Caco-2 (cell line): ENCODE data around the gene GHITM. TPM values are rescaled to one million over a fixed set of nuclear protein-coding genes. Genes with fewer than 3 reads are reported as not detected.

ENCODE experiments used
- BruUV-seq: library from RNA; stranded (reverse); fragments of 400-500 nt; replicated peaks from 2 replicates; lab custom pipeline; 2021; lab: Mats Ljungman, UMichigan
- CTCF ChIA-PET: fragments of 300-600 bp; sonication (Branson Sonifier 250); formaldehyde crosslinking; loops from one replicate; lab custom pipeline; 2022; ENCODE audit warnings: antibody characterized with exemption; lab: Charles Lee
- POLR2A ChIA-PET: fragments of 300-600 bp; sonication (Branson Sonifier 250); formaldehyde crosslinking; loops from one replicate; lab custom pipeline; 2022; ENCODE audit warnings: antibody characterized with exemption; lab: Charles Lee
- DNase-seq, 2 experiments: peaks; one replicate each; pipeline versions ENCODE4 v3.0.0 to v3.0.0-alpha.2; 2020 to 2022
- H3K27me3 ChIP-seq: replicated peaks from 2 replicates; pipeline ENCODE4 v1.6.0; 2011; ENCODE audit warnings: low read length; ENCODE audit not compliant: control insufficient read depth, insufficient read depth
- H3K36me3 ChIP-seq: 2 replicates; pipeline ENCODE4 v1.5.1; 2011; ENCODE audit warnings: low read length; ENCODE audit not compliant: control insufficient read depth, insufficient read depth
- H3K4me1 ChIP-seq: fragments of 250-450 bp; sonication (Bioruptor Pico); 2 replicates; pipeline ENCODE4 v1.5.1; 2020; ENCODE audit warnings: mild to moderate bottlenecking
- H3K4me3 ChIP-seq: 2 replicates; pipeline ENCODE4 v1.5.1; 2011; ENCODE audit warnings: low read depth, mild to moderate bottlenecking, control low read depth, low read length
- H3K9me3 ChIP-seq: fragments of 250-450 bp; sonication (Bioruptor Pico); 2 replicates; pipeline ENCODE4 v1.5.1; 2020; ENCODE audit warnings: mild to moderate bottlenecking, moderate library complexity
- H3K27ac Mint-ChIP-seq: one replicate; pipeline ENCODE4 v1.8.0; 2022; ENCODE audit warnings: mixed read lengths; ENCODE audit not compliant: unreplicated experiment
- H3K27me3 Mint-ChIP-seq: one replicate; pipeline ENCODE4 v1.8.0; 2022; ENCODE audit warnings: mixed read lengths; ENCODE audit not compliant: insufficient read depth, unreplicated experiment
- H3K36me3 Mint-ChIP-seq: one replicate; pipeline ENCODE4 v1.8.0; 2022; ENCODE audit warnings: mild to moderate bottlenecking, mixed read lengths; ENCODE audit not compliant: insufficient read depth, unreplicated experiment
- H3K4me1 Mint-ChIP-seq: one replicate; pipeline ENCODE4 v1.8.0; 2022; ENCODE audit warnings: low read depth, mixed read lengths; ENCODE audit not compliant: unreplicated experiment
- H3K4me3 Mint-ChIP-seq: one replicate; pipeline ENCODE4 v1.8.0; 2022; ENCODE audit warnings: mild to moderate bottlenecking, moderate library complexity, mixed read lengths; ENCODE audit not compliant: unreplicated experiment
- H3K9me3 Mint-ChIP-seq: one replicate; pipeline ENCODE4 v1.8.0; 2022; ENCODE audit warnings: mixed read lengths; ENCODE audit not compliant: unreplicated experiment
- CTCF ChIP-seq, 2 experiments: fragments of 200-600 bp in 1 of 2; IDR thresholded peaks; 1 replicate in 1 of 2; 2 replicates in 1 of 2; pipeline versions ENCODE4 v1.5.1 to v1.8.0; 2011 to 2022; ENCODE audit warnings: antibody characterized with exemption in 1 of 2, control low read depth in 1 of 2, inconsistent platforms in 1 of 2, low read depth in 1 of 2, low read length in 1 of 2, mild to moderate bottlenecking in 1 of 2, moderate library complexity in 1 of 2; ENCODE audit not compliant: insufficient read depth in 1 of 2, severe bottlenecking in 1 of 2, unreplicated experiment in 1 of 2
- intact Hi-C: fragments of 100-400 bp; cut with micrococcal nuclease; formaldehyde crosslinking; loops from one replicate; pipeline ENCODE4 v1.10.0; 2022; ENCODE audit not compliant: unreplicated experiment
- total RNA-seq: library from RNA; stranded (reverse); gene quantifications from 2 replicates; pipeline ENCODE4 v1.2.3, GENCODE V29; 2022

The GHITM gene
- total RNA-seq, 1 experiment from 2014 or later, result 255 TPM

- BruUV-seq, result no TSS peak
- Histone ChIP-seq H3K27me3 (no peaks in the 10 kb centered on the region), H3K9me3 (no peaks in the 10 kb centered on the region), H3K4me1 (no peaks in the 10 kb centered on the region), H3K36me3 (no peaks in the 10 kb centered on the region), H3K4me3 (no peak overlapping the region)
- H3K27ac Mint-ChIP-seq, result no peak overlapping the region
- CTCF ChIA-PET, result no interaction called here
- H3K4me1 Mint-ChIP-seq, result no peaks in the 10 kb centered on the region
- TF ChIP-seq CTCF (IDR thresholded peaks at IDR 0.05; ENCODE audit: insufficient read depth in 1 of 2, low read depth in 1 of 2, low read length in 1 of 2, severe bottlenecking in 1 of 2, unreplicated experiment in 1 of 2), result no peak
- peaks cover 18% of the 10 kb centered on the region for H3K36me3 Mint-ChIP-seq
- intact Hi-C loops, result loop anchor here (1.0 kb wide), 1 partner anchor 44 kb away; no protein-coding TSS in a partner anchor
- no peak overlapping the region for H3K4me3 Mint-ChIP-seq
- H3K9me3 Mint-ChIP-seq, result no peaks in the 10 kb centered on the region
- no peak for DNase-seq
- POLR2A ChIA-PET, result no interaction called here
- H3K27me3 Mint-ChIP-seq, result peaks cover 2% of the 10 kb centered on the region
Observed at GRCh38 chr10:84160663-84161362, 21.5 kb downstream of the GHITM start.

- ChIA-PET CTCF (no interaction called here), POLR2A (no interaction called here)
- H3K36me3 ChIP-seq, result no peaks in the 10 kb centered on the region
- intact Hi-C loops, result no loop called here
- no peak overlapping the region for H3K27ac Mint-ChIP-seq
- no peak overlapping the region for H3K4me3 Mint-ChIP-seq
- H3K27me3 ChIP-seq, result no peaks in the 10 kb centered on the region
- H3K4me1 Mint-ChIP-seq, result no peaks in the 10 kb centered on the region
- H3K4me1 ChIP-seq, result no peaks in the 10 kb centered on the region
- peaks cover 2% of the 10 kb centered on the region for H3K27me3 Mint-ChIP-seq
- H3K36me3 Mint-ChIP-seq, result no peaks in the 10 kb centered on the region
- no peak for TF ChIP-seq CTCF (IDR thresholded peaks at IDR 0.05; ENCODE audit: insufficient read depth in 1 of 2, low read depth in 1 of 2, low read length in 1 of 2, severe bottlenecking in 1 of 2, unreplicated experiment in 1 of 2)
- no peak overlapping the region for H3K4me3 ChIP-seq
- BruUV-seq, result no TSS peak
- H3K9me3 ChIP-seq, result no peaks in the 10 kb centered on the region
- no peaks in the 10 kb centered on the region for H3K9me3 Mint-ChIP-seq
- DNase-seq, result no peak
Observed at GRCh38 chr10:84163996-84164395, 24.7 kb downstream of the GHITM start.

DNA sequence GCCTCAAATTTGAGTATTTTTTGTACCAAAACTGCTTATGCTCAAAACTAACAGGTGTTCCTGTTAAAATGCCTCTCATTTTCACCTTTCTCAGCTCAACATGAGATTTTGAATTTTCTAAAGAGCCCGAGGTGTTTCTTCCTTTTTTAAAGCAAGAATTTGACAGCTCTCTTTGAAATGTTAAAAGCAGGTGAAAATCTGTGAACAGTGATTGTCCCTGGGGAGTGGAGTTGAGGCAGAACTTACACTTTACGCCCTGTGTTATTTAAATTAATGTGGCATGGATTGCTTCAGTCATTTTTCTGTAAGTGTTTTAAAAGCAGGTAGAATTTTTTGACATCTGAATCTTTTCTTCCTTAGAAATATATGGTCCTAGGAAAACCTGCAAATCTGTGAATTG lies 25.1 kb downstream of the GHITM start:
- DNase-seq, result no peak
- intact Hi-C loops, result no loop called here
- CTCF ChIA-PET, result no interaction called here
- TF ChIP-seq CTCF (IDR thresholded peaks at IDR 0.05; ENCODE audit: insufficient read depth in 1 of 2, low read depth in 1 of 2, low read length in 1 of 2, severe bottlenecking in 1 of 2, unreplicated experiment in 1 of 2), result no peak
- Mint-ChIP-seq H3K27me3 (peaks cover 2% of the 10 kb centered on the region), H3K4me3 (no peak overlapping the region), H3K27ac (no peak overlapping the region), H3K36me3 (no peaks in the 10 kb centered on the region), H3K4me1 (no peaks in the 10 kb centered on the region), H3K9me3 (no peaks in the 10 kb centered on the region)
- Histone ChIP-seq H3K36me3 (no peaks in the 10 kb centered on the region), H3K27me3 (no peaks in the 10 kb centered on the region), H3K9me3 (no peaks in the 10 kb centered on the region), H3K4me1 (no peaks in the 10 kb centered on the region), H3K4me3 (no peak overlapping the region)
- POLR2A ChIA-PET, result no interaction called here
- no TSS peak for BruUV-seq
